HL-60/S4 (cell line): ENCODE measurements around the gene CCDC102A.

Source experiments
- in situ Hi-C: fragments of 300-500 bp; cut with MboI; formaldehyde crosslinking; loops from 2 replicates; pipeline ENCODE4 v1.14.3; 2022; ENCODE audit warnings: low sequenced_read_pairs

The CCDC102A gene

DNA sequence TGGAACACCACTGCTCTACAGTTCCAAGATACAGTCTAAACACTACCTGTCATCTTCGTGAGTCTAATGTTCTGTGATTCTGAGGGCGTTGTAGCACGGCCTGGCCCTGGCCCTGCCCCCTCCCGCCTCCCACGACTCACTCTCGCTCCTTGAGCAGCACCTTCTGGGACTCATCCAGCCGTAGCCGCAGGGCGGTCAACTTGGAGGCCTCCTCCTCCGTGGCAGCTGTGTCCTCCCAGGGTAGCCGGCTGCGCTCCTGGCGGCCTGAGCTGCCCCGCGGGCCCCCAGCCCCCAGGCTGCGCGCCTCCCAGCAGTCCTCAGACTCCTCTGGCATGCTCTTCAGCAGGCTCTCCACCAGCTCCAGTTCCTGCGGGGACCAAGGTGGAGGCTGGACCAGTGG is 10.6 kb downstream of the CCDC102A start:
- in situ Hi-C loops = no loop called here

GRCh38 chr16:57522960-57523359 is 13.4 kb downstream of the CCDC102A start:
- in situ Hi-C loops = no loop called here

DNA sequence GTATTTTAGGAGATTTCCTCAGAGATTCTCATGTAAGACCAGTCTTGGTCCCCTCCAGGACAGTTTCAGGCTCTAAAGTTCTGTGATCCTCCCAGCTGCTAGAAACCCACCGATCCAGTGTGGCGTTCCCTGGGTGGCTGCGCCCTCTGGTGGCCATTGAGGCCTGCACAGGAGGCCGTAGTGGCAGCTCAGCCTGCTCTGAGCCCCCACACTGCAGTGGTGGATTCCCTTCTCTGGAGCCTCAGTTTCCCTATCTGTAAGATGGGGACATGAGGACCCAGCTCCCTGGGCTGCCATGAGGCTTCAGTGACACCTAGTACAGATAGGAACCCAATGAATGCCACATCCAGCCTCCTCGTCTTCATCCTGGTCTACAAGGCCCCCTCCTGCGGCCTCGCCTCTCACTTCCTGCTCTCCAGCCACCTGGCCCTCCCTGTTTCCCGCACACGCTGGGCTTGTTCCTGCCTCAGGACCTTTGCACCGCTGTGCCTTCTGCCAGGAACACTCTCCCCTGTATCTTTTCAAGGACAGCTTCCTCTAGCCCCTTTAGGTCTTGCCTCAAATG is 16.5 kb downstream of the CCDC102A start:
- in situ Hi-C loops = loop anchor here (10.0 kb wide), 1 partner anchor 215 kb away; no protein-coding TSS in a partner anchor

DNA sequence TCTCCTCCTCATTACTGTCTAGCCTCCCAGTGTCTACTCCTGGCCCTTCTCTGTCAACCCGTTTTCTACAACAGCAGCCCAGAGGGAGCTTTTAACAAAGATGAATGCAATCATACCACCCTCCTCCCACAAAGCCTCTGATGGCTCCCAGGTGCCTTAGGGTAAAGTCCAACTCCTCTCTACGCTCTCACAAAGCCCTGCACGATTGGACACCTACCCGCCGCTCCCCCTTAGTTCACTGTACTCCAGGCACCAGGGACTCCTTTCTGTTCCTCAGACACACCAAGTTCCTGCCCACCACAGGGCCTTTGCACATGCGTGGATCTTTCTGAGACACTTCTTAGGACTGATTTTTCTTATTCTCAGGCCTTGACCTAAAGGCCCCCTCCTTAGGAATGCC is 17.4 kb downstream of the CCDC102A start:
- in situ Hi-C loops = loop anchor here (10.0 kb wide), 1 partner anchor 214 kb away; no protein-coding TSS in a partner anchor

DNA sequence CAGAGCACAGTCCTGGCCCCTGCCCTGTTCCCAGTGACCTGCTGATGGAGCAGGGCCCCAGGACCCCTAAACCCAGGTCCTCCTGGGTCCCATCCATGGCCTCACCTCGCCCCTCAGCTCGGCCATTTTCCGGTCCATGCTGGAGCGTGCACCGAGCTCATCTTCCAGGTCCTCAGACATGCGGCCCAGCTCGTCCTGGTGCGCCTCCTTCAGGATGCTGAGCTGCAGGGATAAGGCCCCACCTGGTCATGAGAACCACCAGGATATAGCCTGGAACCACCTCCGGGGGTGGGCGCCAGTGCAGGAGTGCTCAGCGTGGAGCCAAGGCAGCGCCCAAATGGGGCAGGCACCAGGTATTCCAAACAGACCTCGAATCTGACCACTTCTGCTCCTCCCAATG is 17.9 kb downstream of the CCDC102A start:
- in situ Hi-C loops = loop anchor here (10.0 kb wide), 1 partner anchor 214 kb away; no protein-coding TSS in a partner anchor

DNA sequence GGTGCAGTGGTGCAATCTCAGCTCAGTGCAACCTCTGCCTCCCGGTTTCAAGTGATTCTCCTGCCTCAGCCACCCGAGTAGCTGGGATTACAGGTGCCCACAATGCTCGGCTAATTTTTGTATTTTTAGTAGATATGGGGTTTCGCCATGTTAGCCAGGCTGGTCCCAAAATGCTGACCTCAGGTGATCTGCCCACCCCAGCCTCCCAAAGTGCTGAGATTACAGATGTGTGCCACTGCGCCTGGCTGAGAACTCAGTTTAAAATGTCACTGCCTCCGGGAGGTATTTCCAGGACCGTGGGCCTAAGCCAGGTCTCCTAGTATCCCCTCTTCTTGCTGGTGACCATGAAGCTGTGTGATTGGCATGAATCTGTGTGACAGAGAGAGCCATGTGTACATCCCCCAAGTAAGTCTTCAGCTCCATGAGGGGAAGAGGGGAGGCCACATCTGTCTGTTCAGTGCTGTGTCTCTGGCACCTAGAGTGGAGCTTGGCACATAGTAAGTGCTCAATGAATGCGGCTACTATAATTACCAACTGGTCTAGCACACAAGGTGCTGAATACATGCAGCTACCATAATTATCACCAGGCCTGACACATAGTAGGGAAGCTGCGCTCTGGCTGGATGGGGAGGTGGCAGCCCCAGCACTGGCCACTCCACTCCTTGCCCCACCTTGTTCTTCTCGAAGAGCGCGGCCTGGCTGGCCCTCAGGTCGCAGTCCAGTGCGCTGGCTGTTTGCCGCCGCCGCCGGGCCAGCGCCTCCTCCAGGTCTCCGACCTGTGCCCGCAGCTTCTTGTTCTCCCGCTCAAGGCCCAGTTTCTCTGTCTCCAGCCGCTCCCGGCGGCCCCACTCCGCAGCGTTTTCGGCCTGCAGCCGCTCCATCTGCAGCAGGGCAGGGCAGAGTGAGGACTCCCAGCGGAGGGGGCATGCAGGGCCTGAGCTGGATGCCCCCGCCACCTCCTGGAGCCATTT is 18.7 kb downstream of the CCDC102A start:
- in situ Hi-C loops = loop anchor here (10.0 kb wide), 1 partner anchor 213 kb away; no protein-coding TSS in a partner anchor

DNA sequence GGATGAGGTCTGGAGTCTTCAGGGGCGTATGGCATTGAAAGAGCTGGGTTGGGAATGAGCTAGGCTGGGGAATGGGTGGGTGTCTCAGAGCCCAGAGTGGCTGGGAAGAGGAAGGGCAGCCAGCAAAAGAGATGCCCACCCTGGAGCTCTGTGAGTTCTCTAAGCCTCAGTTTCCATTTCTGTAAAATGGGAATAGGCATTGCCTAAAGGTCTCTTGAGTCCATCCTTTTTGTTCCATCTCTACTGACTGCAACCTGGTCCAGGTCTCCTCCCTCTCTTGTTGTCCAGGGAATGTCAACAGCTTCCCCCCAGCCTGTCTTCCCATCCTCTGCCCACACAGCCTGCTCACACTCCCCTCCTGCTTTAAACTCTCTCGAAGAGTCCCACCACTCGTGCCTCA is 19.6 kb downstream of the CCDC102A start:
- in situ Hi-C loops = loop anchor here (10.0 kb wide), 1 partner anchor 212 kb away; no protein-coding TSS in a partner anchor

GRCh38 chr16:57516176-57516725 is 20.1 kb downstream of the CCDC102A start:
- in situ Hi-C loops = loop anchor here (10.0 kb wide), 1 partner anchor 211 kb away; no protein-coding TSS in a partner anchor

- in situ Hi-C loops = loop anchor here (10.0 kb wide), 1 partner anchor 210 kb away; no protein-coding TSS in a partner anchor
These were observed 21.4 kb downstream of the CCDC102A start for GRCh38 chr16:57514791-57515600.

- in situ Hi-C loops = loop anchor here (10.0 kb wide), 1 partner anchor 210 kb away; no protein-coding TSS in a partner anchor
These were observed 22.0 kb downstream of the CCDC102A start for GRCh38 chr16:57514371-57514770.

DNA sequence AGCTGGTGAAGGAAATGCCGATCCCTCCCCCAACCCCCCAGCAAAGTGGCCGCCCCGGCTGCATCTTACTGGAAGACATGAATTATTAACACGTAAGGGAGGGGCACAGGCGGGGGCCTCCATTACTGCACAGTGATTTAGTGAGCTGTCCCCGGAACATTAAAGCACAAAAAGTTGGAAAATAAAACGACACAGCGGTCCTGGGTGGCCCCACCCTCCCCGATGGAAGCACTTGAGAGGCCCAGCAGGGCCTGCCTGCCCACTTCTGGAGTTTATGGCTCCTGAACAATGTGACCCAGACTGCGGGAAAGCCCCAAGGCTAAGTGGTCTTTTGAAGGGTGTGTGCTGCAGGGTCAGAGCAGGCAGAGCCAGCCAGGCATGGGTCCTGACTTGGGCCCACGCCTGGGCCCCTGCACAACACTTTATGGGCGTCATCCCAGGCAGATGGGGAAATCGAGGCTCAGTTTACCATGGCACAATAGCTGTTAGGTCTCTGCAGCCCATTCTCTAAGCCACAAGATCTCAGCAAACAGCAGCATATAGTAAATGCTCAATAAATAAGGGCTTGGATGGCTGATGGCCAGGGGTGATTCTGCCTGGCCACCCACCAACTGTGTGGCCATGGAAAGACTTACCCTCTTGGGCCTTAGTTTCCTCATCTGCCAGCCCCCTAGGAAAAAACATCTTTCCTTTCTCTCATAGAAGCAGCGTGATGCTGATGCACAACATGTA is 22.8 kb downstream of the CCDC102A start:
- in situ Hi-C loops = loop anchor here (10.0 kb wide), 1 partner anchor 209 kb away; no protein-coding TSS in a partner anchor

DNA sequence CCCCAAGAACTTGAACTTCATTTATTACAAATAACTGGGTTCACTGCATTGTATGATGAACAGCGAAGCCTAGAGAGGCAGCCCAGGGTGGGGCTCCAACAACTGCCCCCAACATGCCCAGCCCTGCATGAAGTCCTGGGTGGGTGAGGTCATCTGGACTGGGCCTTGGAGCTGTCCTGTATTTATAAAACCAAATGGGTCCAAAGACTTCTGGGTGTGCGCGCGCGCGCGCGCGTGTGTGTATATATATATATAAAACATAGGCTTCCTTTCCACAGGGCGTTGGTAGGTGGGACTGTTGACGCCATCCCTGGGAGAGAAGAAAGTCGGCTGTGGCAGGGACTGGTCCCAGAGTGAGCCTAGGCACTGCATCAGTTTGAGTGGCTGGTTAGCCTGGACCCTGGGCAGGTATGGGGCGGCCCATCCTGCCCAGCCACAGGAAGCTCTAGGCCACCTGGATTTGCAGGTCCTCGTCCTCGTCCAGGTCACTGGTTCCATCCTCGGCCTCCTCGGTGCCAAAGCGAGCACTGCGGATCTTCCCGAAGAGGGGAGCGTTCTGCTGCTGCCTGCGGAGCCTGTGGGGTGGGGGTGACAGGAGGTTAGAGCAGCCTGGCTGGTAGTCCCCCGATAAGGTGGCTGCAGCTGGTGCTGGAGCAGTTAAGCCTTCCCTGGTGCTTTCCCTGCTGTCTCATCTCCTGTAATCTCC is 23.9 kb downstream of the CCDC102A start:
- in situ Hi-C loops = loop anchor here (10.0 kb wide), 1 partner anchor 208 kb away; no protein-coding TSS in a partner anchor

DNA sequence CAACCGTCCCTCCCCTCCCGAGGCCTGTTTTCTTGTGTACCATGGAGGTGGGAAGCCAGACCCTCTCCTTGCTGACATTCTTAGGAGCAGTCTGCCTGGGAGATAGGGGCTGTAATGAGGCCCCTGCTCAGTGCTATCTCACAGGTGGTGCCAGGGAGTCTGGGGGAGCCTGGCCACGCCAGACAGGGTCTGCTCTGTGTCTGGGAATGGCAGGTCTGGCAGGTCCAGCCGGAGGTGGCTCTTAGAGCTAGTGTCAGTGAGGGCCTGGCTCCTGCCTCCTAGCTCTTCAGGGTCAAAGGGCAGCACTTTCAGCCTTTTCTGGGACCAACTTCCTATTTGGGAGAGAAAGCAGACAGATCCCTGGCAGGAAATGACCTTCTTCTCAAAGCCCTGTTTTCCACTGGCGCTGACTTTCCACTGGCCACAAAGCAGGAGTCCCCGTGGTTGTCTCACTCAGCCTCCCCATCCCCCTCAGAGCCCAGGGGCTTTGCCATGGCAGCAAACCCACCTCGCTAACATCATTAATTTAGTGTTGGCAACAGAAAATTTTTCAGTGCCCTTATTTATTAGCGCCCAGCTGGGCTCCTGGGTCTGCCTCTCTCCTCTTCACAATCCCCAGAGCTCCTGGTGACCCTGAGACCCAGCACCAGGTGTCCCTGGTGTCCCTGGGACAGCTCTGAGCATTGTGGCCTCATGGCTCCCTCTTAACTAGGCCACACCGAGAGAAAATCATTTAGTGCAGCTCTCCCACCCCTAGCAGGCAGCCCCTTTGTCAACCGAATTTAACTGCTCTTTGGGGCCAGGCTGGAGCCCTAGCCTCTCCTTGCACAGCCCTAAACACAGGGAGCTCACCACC is 26.1 kb downstream of the CCDC102A start:
- in situ Hi-C loops = loop anchor here (10.0 kb wide), 1 partner anchor 205 kb away; no protein-coding TSS in a partner anchor

GRCh38 chr16:57509231-57509923 is 27.0 kb downstream of the CCDC102A start:
- in situ Hi-C loops = no loop called here

GRCh38 chr16:57508035-57508425 is 28.3 kb downstream of the CCDC102A start:
- in situ Hi-C loops = no loop called here

GRCh38 chr16:57507136-57508034 is 29.0 kb downstream of the CCDC102A start:
- in situ Hi-C loops = no loop called here
